ENCODE data around the gene TMED3. TPM values are rescaled to one million over a fixed set of nuclear protein-coding genes. Genes with fewer than 3 reads are reported as not detected.

TMED3 gene
- total RNA-seq, 1 experiment from 2014 or later: 53.6 TPM

DNA sequence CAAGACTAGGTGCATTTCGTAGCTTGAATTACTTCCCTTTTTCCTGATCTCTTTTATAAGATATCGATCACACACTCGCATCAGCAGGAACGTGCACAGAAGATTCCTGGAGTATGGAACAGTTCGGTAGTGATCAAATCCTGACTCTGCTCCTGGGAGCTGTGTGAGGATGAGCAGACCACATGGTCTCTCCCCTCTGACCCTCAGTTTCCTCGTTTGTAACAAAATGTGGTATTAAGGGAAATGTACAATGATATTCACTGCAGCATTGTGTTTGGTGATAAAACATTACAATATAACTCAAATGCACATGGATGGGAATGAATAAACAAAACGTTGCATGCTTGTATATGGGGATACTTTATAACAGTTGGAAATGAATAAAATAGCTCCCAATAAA, 26.7 kb downstream of the TMED3 start:
- no TSS peak for BruUV-seq (replicated peaks)
- no peak for ATAC-seq
- H3K9me3 ChIP-seq (ENCODE audit: control insufficient read depth in 1 of 2, insufficient read depth in 1 of 2, low read depth in 1 of 2, low read length in 2 of 2): no peaks in the 10 kb centered on the region
- no peaks in the 10 kb centered on the region for H3K27me3 ChIP-seq (ENCODE audit: insufficient read depth, low read length)
- RAD21 ChIA-PET (ENCODE audit: low non-redundant PET in 1 of 2, low total read pairs in 2 of 2, uncharacterized antibody in 2 of 2, unreplicated experiment in 2 of 2): no interaction called here
- CTCF ChIA-PET: interaction anchor here (3.0 kb wide), 1 partner anchor 259 kb away, joined by 41 read pairs; no protein-coding TSS in a partner anchor
- no peaks in the 10 kb centered on the region for H3K9me2 ChIP-seq (ENCODE audit: insufficient read depth)
- no peaks in the 10 kb centered on the region for H3K36me3 ChIP-seq (ENCODE audit: control insufficient read depth in 1 of 2, insufficient read depth in 2 of 2, low read length in 2 of 2)
- H4K20me1 ChIP-seq (ENCODE audit: insufficient read depth): no peaks in the 10 kb centered on the region
- H3K4me1 ChIP-seq (ENCODE audit: control insufficient read depth in 1 of 2, insufficient read depth in 2 of 2, low read length in 2 of 2): peaks cover 5 to 6% of the 10 kb centered on the region in 2 experiments; a peak in 2 of 4 replicates
- H3K79me2 ChIP-seq (ENCODE audit: insufficient read depth, low read length): no peaks in the 10 kb centered on the region
- H3K9ac ChIP-seq (ENCODE audit: low read length): no peak overlapping the region
- H3K27ac ChIP-seq (ENCODE audit: low read depth, low read length): no peak overlapping the region
- H3K4me3 ChIP-seq (replicated peaks in 1 of 2; ENCODE audit: low read depth in 1 of 2, low read length in 2 of 2): no peak overlapping the region
- intact Hi-C loops (cut with micrococcal nuclease): no loop called here
- no peak overlapping the region for H3K4me2 ChIP-seq (ENCODE audit: low read length)
- DNase-seq (ENCODE audit: low read depth, low spot score): no peak
- H2AFZ ChIP-seq (ENCODE audit: low read depth, low read length, poor library complexity, severe bottlenecking): no peak overlapping the region
- POLR2A ChIA-PET: no interaction called here
- TF ChIP-seq ELF1 (IDR thresholded peaks at IDR 0.05; ENCODE audit: borderline replicate concordance, low read depth) (no peak), EGR1 (IDR thresholded peaks at IDR 0.05; ENCODE audit: low read depth) (no peak), SIN3A (IDR thresholded peaks at IDR 0.05; ENCODE audit: low read depth) (no peak), FOSL1 (IDR thresholded peaks at IDR 0.05; ENCODE audit: low read depth) (no peak), YY1 (IDR thresholded peaks at IDR 0.05; ENCODE audit: extremely low read depth, insufficient replicate concordance, low read depth, low read length) (no peak), POLR2AphosphoS5 (IDR thresholded peaks at IDR 0.05; ENCODE audit: low read depth, low read length) (no peak), ZNF274 (IDR thresholded peaks at IDR 0.05; ENCODE audit: low read depth, low read length) (no peak), POLR2A (IDR thresholded peaks at IDR 0.05; ENCODE audit: borderline replicate concordance, extremely low read depth, insufficient read depth, insufficient read length) (no peak), CBX3 (IDR thresholded peaks at IDR 0.05; ENCODE audit: low read depth) (no peak), TCF7L2 (IDR thresholded peaks at IDR 0.05; ENCODE audit: borderline replicate concordance, extremely low read depth, insufficient read depth, insufficient read length) (no peak)
- TF ChIP-seq, protein P1, sequence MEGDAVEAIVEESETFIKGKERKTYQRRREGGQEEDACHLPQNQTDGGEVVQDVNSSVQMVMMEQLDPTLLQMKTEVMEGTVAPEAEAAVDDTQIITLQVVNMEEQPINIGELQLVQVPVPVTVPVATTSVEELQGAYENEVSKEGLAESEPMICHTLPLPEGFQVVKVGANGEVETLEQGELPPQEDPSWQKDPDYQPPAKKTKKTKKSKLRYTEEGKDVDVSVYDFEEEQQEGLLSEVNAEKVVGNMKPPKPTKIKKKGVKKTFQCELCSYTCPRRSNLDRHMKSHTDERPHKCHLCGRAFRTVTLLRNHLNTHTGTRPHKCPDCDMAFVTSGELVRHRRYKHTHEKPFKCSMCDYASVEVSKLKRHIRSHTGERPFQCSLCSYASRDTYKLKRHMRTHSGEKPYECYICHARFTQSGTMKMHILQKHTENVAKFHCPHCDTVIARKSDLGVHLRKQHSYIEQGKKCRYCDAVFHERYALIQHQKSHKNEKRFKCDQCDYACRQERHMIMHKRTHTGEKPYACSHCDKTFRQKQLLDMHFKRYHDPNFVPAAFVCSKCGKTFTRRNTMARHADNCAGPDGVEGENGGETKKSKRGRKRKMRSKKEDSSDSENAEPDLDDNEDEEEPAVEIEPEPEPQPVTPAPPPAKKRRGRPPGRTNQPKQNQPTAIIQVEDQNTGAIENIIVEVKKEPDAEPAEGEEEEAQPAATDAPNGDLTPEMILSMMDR (IDR thresholded peaks at IDR 0.05 in 2 of 3, conservative IDR thresholded peaks at IDR 0.05 in 1 of 3; ENCODE audit: borderline replicate concordance in 1 of 3, insufficient read depth in 1 of 3, low read depth in 2 of 3, low read length in 2 of 3): no peak
- TF ChIP-seq, protein P2, sequence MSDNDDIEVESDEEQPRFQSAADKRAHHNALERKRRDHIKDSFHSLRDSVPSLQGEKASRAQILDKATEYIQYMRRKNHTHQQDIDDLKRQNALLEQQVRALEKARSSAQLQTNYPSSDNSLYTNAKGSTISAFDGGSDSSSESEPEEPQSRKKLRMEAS (IDR thresholded peaks at IDR 0.05): no peak
- TF ChIP-seq, protein P3, sequence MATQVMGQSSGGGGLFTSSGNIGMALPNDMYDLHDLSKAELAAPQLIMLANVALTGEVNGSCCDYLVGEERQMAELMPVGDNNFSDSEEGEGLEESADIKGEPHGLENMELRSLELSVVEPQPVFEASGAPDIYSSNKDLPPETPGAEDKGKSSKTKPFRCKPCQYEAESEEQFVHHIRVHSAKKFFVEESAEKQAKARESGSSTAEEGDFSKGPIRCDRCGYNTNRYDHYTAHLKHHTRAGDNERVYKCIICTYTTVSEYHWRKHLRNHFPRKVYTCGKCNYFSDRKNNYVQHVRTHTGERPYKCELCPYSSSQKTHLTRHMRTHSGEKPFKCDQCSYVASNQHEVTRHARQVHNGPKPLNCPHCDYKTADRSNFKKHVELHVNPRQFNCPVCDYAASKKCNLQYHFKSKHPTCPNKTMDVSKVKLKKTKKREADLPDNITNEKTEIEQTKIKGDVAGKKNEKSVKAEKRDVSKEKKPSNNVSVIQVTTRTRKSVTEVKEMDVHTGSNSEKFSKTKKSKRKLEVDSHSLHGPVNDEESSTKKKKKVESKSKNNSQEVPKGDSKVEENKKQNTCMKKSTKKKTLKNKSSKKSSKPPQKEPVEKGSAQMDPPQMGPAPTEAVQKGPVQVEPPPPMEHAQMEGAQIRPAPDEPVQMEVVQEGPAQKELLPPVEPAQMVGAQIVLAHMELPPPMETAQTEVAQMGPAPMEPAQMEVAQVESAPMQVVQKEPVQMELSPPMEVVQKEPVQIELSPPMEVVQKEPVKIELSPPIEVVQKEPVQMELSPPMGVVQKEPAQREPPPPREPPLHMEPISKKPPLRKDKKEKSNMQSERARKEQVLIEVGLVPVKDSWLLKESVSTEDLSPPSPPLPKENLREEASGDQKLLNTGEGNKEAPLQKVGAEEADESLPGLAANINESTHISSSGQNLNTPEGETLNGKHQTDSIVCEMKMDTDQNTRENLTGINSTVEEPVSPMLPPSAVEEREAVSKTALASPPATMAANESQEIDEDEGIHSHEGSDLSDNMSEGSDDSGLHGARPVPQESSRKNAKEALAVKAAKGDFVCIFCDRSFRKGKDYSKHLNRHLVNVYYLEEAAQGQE (IDR thresholded peaks at IDR 0.05; ENCODE audit: low read depth): no peak
- TF ChIP-seq, protein P4, sequence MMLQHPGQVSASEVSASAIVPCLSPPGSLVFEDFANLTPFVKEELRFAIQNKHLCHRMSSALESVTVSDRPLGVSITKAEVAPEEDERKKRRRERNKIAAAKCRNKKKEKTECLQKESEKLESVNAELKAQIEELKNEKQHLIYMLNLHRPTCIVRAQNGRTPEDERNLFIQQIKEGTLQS (IDR thresholded peaks at IDR 0.05): no peak
- TF ChIP-seq, protein P5, sequence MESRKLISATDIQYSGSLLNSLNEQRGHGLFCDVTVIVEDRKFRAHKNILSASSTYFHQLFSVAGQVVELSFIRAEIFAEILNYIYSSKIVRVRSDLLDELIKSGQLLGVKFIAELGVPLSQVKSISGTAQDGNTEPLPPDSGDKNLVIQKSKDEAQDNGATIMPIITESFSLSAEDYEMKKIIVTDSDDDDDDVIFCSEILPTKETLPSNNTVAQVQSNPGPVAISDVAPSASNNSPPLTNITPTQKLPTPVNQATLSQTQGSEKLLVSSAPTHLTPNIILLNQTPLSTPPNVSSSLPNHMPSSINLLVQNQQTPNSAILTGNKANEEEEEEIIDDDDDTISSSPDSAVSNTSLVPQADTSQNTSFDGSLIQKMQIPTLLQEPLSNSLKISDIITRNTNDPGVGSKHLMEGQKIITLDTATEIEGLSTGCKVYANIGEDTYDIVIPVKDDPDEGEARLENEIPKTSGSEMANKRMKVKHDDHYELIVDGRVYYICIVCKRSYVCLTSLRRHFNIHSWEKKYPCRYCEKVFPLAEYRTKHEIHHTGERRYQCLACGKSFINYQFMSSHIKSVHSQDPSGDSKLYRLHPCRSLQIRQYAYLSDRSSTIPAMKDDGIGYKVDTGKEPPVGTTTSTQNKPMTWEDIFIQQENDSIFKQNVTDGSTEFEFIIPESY (IDR thresholded peaks at IDR 0.05; ENCODE audit: extremely low read depth, insufficient replicate concordance, low read length): no peak
